Smooth muscle cell (in vitro differentiated cells): ENCODE measurements around the gene DRG1. TPM values are rescaled to one million over a fixed set of nuclear protein-coding genes. Genes with fewer than 3 reads are reported as not detected.

Experiments
- DNase-seq: peaks from one replicate; lab custom pipeline; 2025; ENCODE audit not compliant: unreplicated experiment; lab: John Stamatoyannopoulos, UW
- H2AFZ ChIP-seq: fragments of 200-600 bp; sonication (generic); 2 replicates; pipeline ENCODE4 v1.6.0; 2016; ENCODE audit warnings: antibody characterized with exemption, low read depth, mild to moderate bottlenecking
- H3F3A ChIP-seq: fragments of 200-600 bp; sonication (generic); 2 replicates; pipeline ENCODE4 v1.6.0; 2017; ENCODE audit warnings: antibody characterized with exemption, low read depth
- H3K27ac ChIP-seq: fragments of 200-600 bp; sonication (generic); 2 replicates; pipeline ENCODE4 v1.5.1; 2016; ENCODE audit warnings: low read depth, mild to moderate bottlenecking
- H3K27me3 ChIP-seq: fragments of 200-600 bp; sonication (generic); 2 replicates; pipeline ENCODE4 v1.6.1; 2016; ENCODE audit warnings: low read depth, mild to moderate bottlenecking
- H3K36me3 ChIP-seq: fragments of 200-600 bp; sonication (generic); 2 replicates; pipeline ENCODE4 v1.5.1; 2016; ENCODE audit warnings: low read depth
- H3K4me1 ChIP-seq: fragments of 200-600 bp; sonication (generic); 2 replicates; pipeline ENCODE4 v1.5.1; 2016; ENCODE audit warnings: low read depth
- H3K4me2 ChIP-seq: fragments of 200-600 bp; sonication (generic); 2 replicates; pipeline ENCODE4 v1.6.0; 2016; ENCODE audit warnings: mild to moderate bottlenecking
- H3K4me3 ChIP-seq: fragments of 200-600 bp; sonication (generic); 2 replicates; pipeline ENCODE4 v1.5.1; 2016; ENCODE audit warnings: mild to moderate bottlenecking
- H3K79me2 ChIP-seq: fragments of 200-600 bp; sonication (generic); 2 replicates; pipeline ENCODE4 v1.6.0; 2016; ENCODE audit warnings: low read depth, mild to moderate bottlenecking
- H3K9ac ChIP-seq: fragments of 200-600 bp; sonication (generic); 2 replicates; pipeline ENCODE4 v1.6.0; 2016; ENCODE audit warnings: low read depth
- H3K9me3 ChIP-seq: fragments of 200-600 bp; sonication (generic); replicated peaks from 2 replicates; pipeline ENCODE4 v1.5.1; 2016; ENCODE audit warnings: low read depth
- H4K20me1 ChIP-seq: fragments of 200-600 bp; sonication (generic); 2 replicates; pipeline ENCODE4 v1.6.0; 2016; ENCODE audit warnings: low read depth
- CTCF ChIP-seq: fragments of 200-600 bp; sonication (generic); IDR thresholded peaks from 2 replicates; pipeline ENCODE4 v1.5.1; 2017; ENCODE audit warnings: borderline replicate concordance, mild to moderate bottlenecking, antibody characterized with exemption; ENCODE audit not compliant: insufficient read depth, poor library complexity, severe bottlenecking
- WGBS: methylation state at CpG from one replicate; pipeline ENCODE4 v1.1.7; 2016; ENCODE audit warnings: low lambda C conversion rate; 5-methylcytosine and 5-hydroxymethylcytosine counted together
- polyA plus RNA-seq: library from polyadenylated mRNA; unstranded; fragments of >200 nt; fragmentation: Nextera tagmentation; extraction: Ambion mirVana; gene quantifications from 2 replicates; pipeline ENCODE4 v1.2.1, GENCODE V29; 2016
- total RNA-seq: library from RNA; depleted of rRNA; stranded (reverse); fragments of >200 nt; gene quantifications from 2 replicates; pipeline ENCODE4 v1.2.3, GENCODE V29; 2014

Gene DRG1
- total and polyA plus RNA-seq, 2 experiments from 2014 or later, result 64.3 to 78.4 TPM

GRCh38 chr22:31448382-31448781 lies 49.0 kb downstream of the DRG1 start:
- H3K9ac ChIP-seq, result no peak overlapping the region
- WGBS, result 71% methylated on average over 2 of the region's 2 CpGs

GRCh38 chr22:31449506-31449905 lies 50.1 kb downstream of the DRG1 start:
- H3K79me2 ChIP-seq, result no peaks in the 10 kb centered on the region
- H4K20me1 ChIP-seq, result peaks cover 3% of the 10 kb centered on the region
- H3K36me3 ChIP-seq, result peaks cover 16% of the 10 kb centered on the region
- no peak overlapping the region for H3K27ac ChIP-seq
- H3K4me2 ChIP-seq, result no peak overlapping the region
- TF ChIP-seq CTCF, result no peak
- DNase-seq, result no peak
- H2AFZ ChIP-seq, result no peak overlapping the region
- H3K4me1 ChIP-seq, result no peaks in the 10 kb centered on the region
- H3K9me3 ChIP-seq, result no peaks in the 10 kb centered on the region
- H3F3A ChIP-seq, result no peaks in the 10 kb centered on the region
- no peak overlapping the region for H3K9ac ChIP-seq
- H3K4me3 ChIP-seq, result no peak overlapping the region
- H3K27me3 ChIP-seq, result no peaks in the 10 kb centered on the region
- 96% methylated on average over 4 of the region's 4 CpGs for WGBS

More at GRCh38 chr22:31448382-31448781, 49.0 kb downstream of the DRG1 start:
- Histone ChIP-seq H3K27ac (no peak overlapping the region), H4K20me1 (peaks cover 3% of the 10 kb centered on the region), H3K9me3 (no peaks in the 10 kb centered on the region), H3F3A (peaks cover 6% of the 10 kb centered on the region), H3K4me2 (no peak overlapping the region), H3K27me3 (no peaks in the 10 kb centered on the region), H3K4me3 (no peak overlapping the region), H3K79me2 (no peaks in the 10 kb centered on the region), H3K36me3 (peaks cover 5% of the 10 kb centered on the region), H3K4me1 (peaks cover 2% of the 10 kb centered on the region), H2AFZ (no peak overlapping the region)
- TF ChIP-seq CTCF, result no peak
- DNase-seq, result no peak

GRCh38 chr22:31451709-31452571 lies 52.5 kb downstream of the DRG1 start:
- H3F3A ChIP-seq, result no peaks in the 10 kb centered on the region
- H4K20me1 ChIP-seq, result peaks cover 3% of the 10 kb centered on the region
- peak; percentile 39 for TF ChIP-seq CTCF
- no peaks in the 10 kb centered on the region for H3K27me3 ChIP-seq
- H3K4me1 ChIP-seq, result no peaks in the 10 kb centered on the region
- no peak overlapping the region for H3K9ac ChIP-seq
- WGBS, result 89% methylated on average over 5 of the region's 5 CpGs
- no peak overlapping the region for H3K4me2 ChIP-seq
- H2AFZ ChIP-seq, result no peak overlapping the region
- H3K9me3 ChIP-seq, result no peaks in the 10 kb centered on the region
- H3K4me3 ChIP-seq, result no peak overlapping the region
- no peaks in the 10 kb centered on the region for H3K79me2 ChIP-seq
- no peak for DNase-seq
- H3K36me3 ChIP-seq, result peaks cover 17% of the 10 kb centered on the region
- H3K27ac ChIP-seq, result no peak overlapping the region
